Natural killer cell (primary cell): ENCODE measurements around the gene SLC25A10. TPM values are rescaled to one million over a fixed set of nuclear protein-coding genes. Genes with fewer than 3 reads are reported as not detected.

Experiments
- ATAC-seq, 3 donors: fragments of 150-1000 bp in 2 of 3; fragments of 200-7000 bp in 1 of 3; cut with Tn5 transposase; 1 replicate in 1 of 3; 2 replicates in 2 of 3; pipeline ENCODE4 v1.10.0; 2021; ENCODE audit warnings: mild to moderate bottlenecking in 2 of 3, moderate library complexity in 2 of 3
- DNase-seq, 2 donors: peaks; one replicate each; pipeline versions ENCODE4 v3.0.0 to v3.0.0-alpha.2; 2013 to 2021; ENCODE audit warnings: mixed read lengths in 1 of 2
- H3K27ac ChIP-seq: one replicate; pipeline ENCODE4 v1.5.1; 2013; ENCODE audit warnings: mild to moderate bottlenecking, low read length
- H3K27me3 ChIP-seq: one replicate; pipeline ENCODE4 v1.6.1; 2013; ENCODE audit warnings: low read length; ENCODE audit not compliant: control insufficient read depth, insufficient read depth
- H3K36me3 ChIP-seq: one replicate; pipeline ENCODE4 v1.6.1; 2013; ENCODE audit warnings: low read length; ENCODE audit not compliant: control insufficient read depth, insufficient read depth
- H3K4me1 ChIP-seq: one replicate; pipeline ENCODE4 v1.6.1; 2013; ENCODE audit warnings: low read length; ENCODE audit not compliant: control insufficient read depth, insufficient read depth
- H3K4me3 ChIP-seq: one replicate; pipeline ENCODE4 v1.5.1; 2013; ENCODE audit warnings: low read length
- H3K9me3 ChIP-seq: one replicate; pipeline ENCODE4 v1.6.1; 2013; ENCODE audit warnings: low read length; ENCODE audit not compliant: control insufficient read depth, insufficient read depth
- H3K27ac Mint-ChIP-seq, 2 donors: one replicate each; pipeline ENCODE4 v1.8.0; 2022; ENCODE audit warnings: mild to moderate bottlenecking in 2 of 2, mixed read lengths in 2 of 2, moderate library complexity in 1 of 2
- H3K27me3 Mint-ChIP-seq, 2 donors: one replicate each; pipeline ENCODE4 v1.8.0; 2022; ENCODE audit warnings: low read depth in 2 of 2, mixed read lengths in 2 of 2
- H3K36me3 Mint-ChIP-seq: one replicate; pipeline ENCODE4 v1.8.0; 2022; ENCODE audit warnings: mixed read lengths
- H3K4me1 Mint-ChIP-seq, 2 donors: one replicate each; pipeline ENCODE4 v1.8.0; 2022; ENCODE audit warnings: mixed read lengths in 2 of 2
- H3K4me3 Mint-ChIP-seq: one replicate; pipeline ENCODE4 v1.8.0; 2022; ENCODE audit warnings: mild to moderate bottlenecking, moderate library complexity, mixed read lengths
- H3K9me3 Mint-ChIP-seq, 2 donors: one replicate each; pipeline ENCODE4 v1.8.0; 2022; ENCODE audit warnings: mixed read lengths in 2 of 2
- CTCF ChIP-seq: fragments of 200-600 bp; IDR thresholded peaks from one replicate; pipeline ENCODE4 v1.8.0; 2022; ENCODE audit warnings: antibody characterized with exemption
- WGBS: methylation state at CpG from one replicate; pipeline ENCODE4 v1.1.7; 2013; ENCODE audit warnings: missing lambda C conversion rate; ENCODE audit not compliant: insufficient coverage; 5-methylcytosine and 5-hydroxymethylcytosine counted together
- intact Hi-C: fragments of 100-400 bp; cut with micrococcal nuclease; formaldehyde crosslinking; loops from one replicate; pipeline ENCODE4 v1.14.2; 2022
- total RNA-seq, 4 donors: library from RNA; stranded (reverse); fragments of 120-200 nt in 1 of 4; gene quantifications; one replicate each; pipeline versions ENCODE4 v1.2.3 to v1.2.4, GENCODE V29; 2013 to 2022

The SLC25A10 gene
- total RNA-seq, 3 donors from 2014 or later (not counting 1 experiment from before 2014, with no cell fraction given), result 5.7 to 6.3 (median 5.8) TPM

GRCh38 chr17:81682565-81683207 is 29.4 kb upstream of the SLC25A10 start:
- H3K4me3 ChIP-seq, result peak overlapping the region; percentile 82
- ATAC-seq (no peak), DNase-seq (no peak)
- no peaks in the 10 kb centered on the region for H3K36me3 Mint-ChIP-seq
- peaks cover 14% of the 10 kb centered on the region for H3K36me3 ChIP-seq
- peak overlapping the region; percentile 79 to 88 for H3K27ac Mint-ChIP-seq
- intact Hi-C loops, result loop anchor here (1.0 kb wide), 1 partner anchor 21 kb away; the partner anchor contains the start of gene MRPL12
- peaks cover 7 to 32% of the 10 kb centered on the region in 2 donors for H3K4me1 Mint-ChIP-seq
- H3K9me3 ChIP-seq, result no peaks in the 10 kb centered on the region
- no peaks in the 10 kb centered on the region for H3K27me3 ChIP-seq
- H3K27me3 Mint-ChIP-seq, result no peaks in the 10 kb centered on the region
- peaks cover 30% of the 10 kb centered on the region for H3K4me1 ChIP-seq
- TF ChIP-seq CTCF, result no peak
- H3K27ac ChIP-seq, result no peak overlapping the region
- WGBS, result 50% methylated on average over 19 of the region's 19 CpGs
- peak overlapping the region; percentile 96 for H3K4me3 Mint-ChIP-seq
- no peaks in the 10 kb centered on the region for H3K9me3 Mint-ChIP-seq

- H3K4me1 ChIP-seq, result peaks cover 30% of the 10 kb centered on the region
- Mint-ChIP-seq H3K27ac (peak overlapping the region; percentile 79 to 88), H3K27me3 (no peaks in the 10 kb centered on the region), H3K4me3 (peak overlapping the region; percentile 96), H3K36me3 (no peaks in the 10 kb centered on the region), H3K4me1 (peaks cover 7 to 32% of the 10 kb centered on the region in 2 donors), H3K9me3 (no peaks in the 10 kb centered on the region)
- ATAC-seq (peak in 1 of 3 donors; percentile 1), DNase-seq (no peak)
- no peaks in the 10 kb centered on the region for H3K27me3 ChIP-seq
- no peak for TF ChIP-seq CTCF
- H3K27ac ChIP-seq, result peak overlapping the region; percentile 39
- no peaks in the 10 kb centered on the region for H3K9me3 ChIP-seq
- intact Hi-C loops, result loop anchor here (1.0 kb wide), 1 partner anchor 20 kb away; the partner anchor contains the start of gene MRPL12
- H3K4me3 ChIP-seq, result peak overlapping the region; percentile 82
- peaks cover 16% of the 10 kb centered on the region for H3K36me3 ChIP-seq
- 0% methylated on average over 37 of the region's 37 CpGs for WGBS
These were observed 28.9 kb upstream of the SLC25A10 start for GRCh38 chr17:81683208-81683583.

- no peaks in the 10 kb centered on the region for H3K36me3 Mint-ChIP-seq
- peak within 1 kb of the TSS; percentile 79 to 88 for H3K27ac Mint-ChIP-seq
- no peak for TF ChIP-seq CTCF
- ATAC-seq, result peak; percentile 96 to 99 (median 98)
- intact Hi-C loops, result loop anchor here (1.0 kb wide), 1 partner anchor 19 kb away; the partner anchor contains the start of gene MRPL12
- H3K27me3 Mint-ChIP-seq, result no peaks in the 10 kb centered on the region
- WGBS, result under 1% methylated on average over 112 of the region's 112 CpGs
- DNase-seq, result peak; percentile 97 to 99
- no peaks in the 10 kb centered on the region for H3K9me3 ChIP-seq
- H3K4me3 Mint-ChIP-seq, result peak within 1 kb of the TSS; percentile 96
- H3K4me1 Mint-ChIP-seq, result peaks cover 7 to 32% of the 10 kb centered on the region in 2 donors
- peak within 1 kb of the TSS; percentile 82 for H3K4me3 ChIP-seq
- no peaks in the 10 kb centered on the region for H3K9me3 Mint-ChIP-seq
- H3K4me1 ChIP-seq, result peaks cover 30% of the 10 kb centered on the region
- peaks cover 20% of the 10 kb centered on the region for H3K36me3 ChIP-seq
- no peaks in the 10 kb centered on the region for H3K27me3 ChIP-seq
- peak within 1 kb of the TSS; percentile 39 for H3K27ac ChIP-seq
These were observed 28.3 kb upstream of the SLC25A10 start, which contains the start of the genes ARL16 and HGS for GRCh38 chr17:81683584-81684441. ARL16 (minus strand) TSS chr17:81683797; CDS start chr17:81683753, 44 bp downstream. HGS (plus strand) TSS chr17:81684011; CDS start chr17:81684067, 56 bp downstream.
